PC-3 (cell line): ENCODE data around the gene GPRIN1. TPM values are rescaled to one million over a fixed set of nuclear protein-coding genes. Genes with fewer than 3 reads are reported as not detected.

Experiments
- ATAC-seq: fragments of 200-7000 bp; cut with Tn5 transposase; 2 replicates; pipeline ENCODE4 v1.9.1; 2020; ENCODE audit warnings: mild to moderate bottlenecking, moderate library complexity
- BruUV-seq: library from RNA; stranded (reverse); fragments of 400-500 nt; replicated peaks from 2 replicates; lab custom pipeline; 2021; lab: Mats Ljungman, UMichigan
- CTCF ChIA-PET: fragments of 300-600 bp; sonication (Branson Sonifier 250); formaldehyde crosslinking; loops from one replicate; lab custom pipeline; 2022; ENCODE audit warnings: antibody characterized with exemption; lab: Charles Lee
- POLR2A ChIA-PET: fragments of 300-600 bp; sonication (Branson Sonifier 250); formaldehyde crosslinking; loops from one replicate; lab custom pipeline; 2022; ENCODE audit warnings: antibody characterized with exemption; ENCODE audit not compliant: unreplicated experiment; lab: Charles Lee
- DNase-seq: peaks from one replicate; pipeline ENCODE4 v3.0.0-alpha.2; 2015
- H2AFZ ChIP-seq: fragments of 300-600 bp; sonication (generic); 2 replicates; pipeline ENCODE4 v1.6.0; 2016; ENCODE audit warnings: antibody characterized with exemption, low read length
- H3F3A ChIP-seq: fragments of 300-600 bp; sonication (generic); one replicate; pipeline ENCODE4 v1.6.0; 2017; ENCODE audit warnings: antibody characterized with exemption, low read length, control low read depth, mild to moderate bottlenecking; ENCODE audit not compliant: unreplicated experiment
- H3K27ac ChIP-seq: fragments of 300-600 bp; sonication (generic); 2 replicates; pipeline ENCODE4 v1.5.1; 2016; ENCODE audit warnings: mild to moderate bottlenecking, low read length
- H3K27me3 ChIP-seq: fragments of 300-600 bp; sonication (generic); 2 replicates; pipeline ENCODE4 v1.6.1; 2016; ENCODE audit warnings: low read length, mixed read lengths
- H3K36me3 ChIP-seq: fragments of 300-600 bp; sonication (generic); 2 replicates; pipeline ENCODE4 v1.6.1; 2016; ENCODE audit warnings: low read depth, mixed run types, low read length, mixed read lengths
- H3K4me1 ChIP-seq: fragments of 300-600 bp; sonication (generic); 2 replicates; pipeline ENCODE4 v1.5.1; 2016; ENCODE audit warnings: low read length; ENCODE audit not compliant: insufficient read depth
- H3K4me2 ChIP-seq: fragments of 300-600 bp; sonication (generic); 2 replicates; pipeline ENCODE4 v1.6.0; 2016; ENCODE audit warnings: low read length
- H3K4me3 ChIP-seq: fragments of 300-600 bp; sonication (generic); 2 replicates; pipeline ENCODE4 v1.5.1; 2016; ENCODE audit warnings: mild to moderate bottlenecking, low read length, mixed read lengths
- H3K79me2 ChIP-seq: fragments of 300-600 bp; sonication (generic); 2 replicates; pipeline ENCODE4 v1.6.1; 2017; ENCODE audit warnings: low read length, mixed read lengths
- H3K9ac ChIP-seq: fragments of 300-600 bp; sonication (generic); 2 replicates; pipeline ENCODE4 v1.6.0; 2016; ENCODE audit warnings: mild to moderate bottlenecking, low read length
- H3K9me2 ChIP-seq: fragments of 300-600 bp; sonication (generic); replicated peaks from 2 replicates; pipeline ENCODE4 v1.6.1; 2016; ENCODE audit warnings: mixed run types, low read length, mixed read lengths
- H3K9me3 ChIP-seq: fragments of 300-600 bp; sonication (generic); 2 replicates; pipeline ENCODE4 v1.6.1; 2016; ENCODE audit warnings: low read length, mixed read lengths
- H4K20me1 ChIP-seq: fragments of 300-600 bp; sonication (generic); 2 replicates; pipeline ENCODE4 v1.6.1; 2016; ENCODE audit warnings: low read length, mixed read lengths
- EZH2 ChIP-seq: fragments of 300-600 bp; sonication (generic); IDR thresholded peaks from one replicate; pipeline ENCODE4 v1.6.1; 2017; ENCODE audit warnings: antibody characterized with exemption, mild to moderate bottlenecking, low read length; ENCODE audit not compliant: unreplicated experiment
- EZH2phosphoT487 ChIP-seq: fragments of 300-600 bp; sonication (generic); IDR thresholded peaks from 2 replicates; pipeline ENCODE4 v1.6.1; 2018; ENCODE audit warnings: mild to moderate bottlenecking, antibody characterized with exemption, low read length, borderline replicate concordance
- intact Hi-C: fragments of 100-400 bp; cut with micrococcal nuclease; formaldehyde crosslinking; loops from 2 replicates; pipeline ENCODE4 v1.9.0; 2023
- total RNA-seq: library from RNA; depleted of rRNA; stranded (reverse); fragments of >200 nt; gene quantifications from 2 replicates; pipeline ENCODE4 v1.2.3, GENCODE V29; 2014
- TF ChIP-seq, protein P1 (sequence below): fragments of 300-600 bp; sonication (generic); conservative IDR thresholded peaks from 2 replicates; pipeline ENCODE4 v1.5.1; 2017; ENCODE audit warnings: antibody characterized with exemption, low read depth, mild to moderate bottlenecking, low read length

Gene GPRIN1
- total RNA-seq, 1 experiment from 2014 or later: 18.7 TPM

DNA sequence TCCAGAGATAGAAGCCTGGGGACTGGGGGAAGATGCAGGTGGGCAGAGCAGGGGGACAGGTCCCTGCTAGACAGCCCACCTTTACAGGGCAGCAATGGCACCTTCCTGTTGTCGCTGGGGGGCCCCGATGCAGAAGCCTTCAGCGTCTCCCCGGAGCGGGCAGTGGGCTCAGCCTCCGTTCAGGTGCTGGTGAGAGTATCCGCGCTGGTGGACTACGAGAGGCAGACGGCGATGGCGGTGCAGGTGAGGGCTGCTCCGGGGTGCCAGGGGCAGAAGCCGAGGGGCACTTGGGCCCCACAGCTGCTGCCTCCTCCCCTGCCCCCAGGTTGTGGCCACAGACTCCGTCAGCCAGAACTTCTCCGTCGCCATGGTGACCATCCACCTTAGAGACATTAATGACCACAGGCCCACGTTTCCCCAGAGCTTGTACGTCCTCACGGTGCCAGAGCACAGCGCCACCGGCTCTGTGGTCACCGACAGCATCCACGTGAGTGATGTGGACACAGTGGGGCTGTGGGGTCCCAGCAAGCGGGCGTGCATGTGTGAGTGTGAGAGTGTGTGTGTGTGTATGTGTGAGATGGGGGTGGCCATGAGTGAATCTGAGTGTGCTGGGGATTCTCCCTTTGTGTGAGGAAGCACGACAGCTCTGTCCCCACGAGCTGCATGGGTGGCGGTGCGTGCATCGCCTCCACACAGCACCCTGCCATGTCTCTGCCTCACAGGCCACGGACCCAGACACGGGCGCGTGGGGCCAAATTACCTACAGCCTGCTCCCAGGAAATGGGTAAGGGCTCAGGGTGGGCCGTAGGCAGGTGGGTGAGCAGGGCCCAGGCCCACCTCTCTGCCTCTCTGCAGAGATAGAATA is 32.4 kb downstream of the GPRIN1 start:
- H3K4me2 ChIP-seq: peak overlapping the region; percentile 39; the same call in 1 of the 2 replicates
- H3K27me3 ChIP-seq: no peaks in the 10 kb centered on the region
- no peak overlapping the region for H3K4me3 ChIP-seq
- H3K9me3 ChIP-seq: no peaks in the 10 kb centered on the region
- no peaks in the 10 kb centered on the region for H4K20me1 ChIP-seq
- no TSS peak for BruUV-seq
- H3K9ac ChIP-seq: no peak overlapping the region
- ChIA-PET CTCF (interaction anchor here (0.6 to 1.0 kb wide), 2 partner anchors 18 to 34 kb away, joined by 4 to 6 read pairs; no protein-coding TSS in a partner anchor), POLR2A (no interaction called here)
- DNase-seq (no peak), ATAC-seq (no peak)
- TF ChIP-seq, protein P1, sequence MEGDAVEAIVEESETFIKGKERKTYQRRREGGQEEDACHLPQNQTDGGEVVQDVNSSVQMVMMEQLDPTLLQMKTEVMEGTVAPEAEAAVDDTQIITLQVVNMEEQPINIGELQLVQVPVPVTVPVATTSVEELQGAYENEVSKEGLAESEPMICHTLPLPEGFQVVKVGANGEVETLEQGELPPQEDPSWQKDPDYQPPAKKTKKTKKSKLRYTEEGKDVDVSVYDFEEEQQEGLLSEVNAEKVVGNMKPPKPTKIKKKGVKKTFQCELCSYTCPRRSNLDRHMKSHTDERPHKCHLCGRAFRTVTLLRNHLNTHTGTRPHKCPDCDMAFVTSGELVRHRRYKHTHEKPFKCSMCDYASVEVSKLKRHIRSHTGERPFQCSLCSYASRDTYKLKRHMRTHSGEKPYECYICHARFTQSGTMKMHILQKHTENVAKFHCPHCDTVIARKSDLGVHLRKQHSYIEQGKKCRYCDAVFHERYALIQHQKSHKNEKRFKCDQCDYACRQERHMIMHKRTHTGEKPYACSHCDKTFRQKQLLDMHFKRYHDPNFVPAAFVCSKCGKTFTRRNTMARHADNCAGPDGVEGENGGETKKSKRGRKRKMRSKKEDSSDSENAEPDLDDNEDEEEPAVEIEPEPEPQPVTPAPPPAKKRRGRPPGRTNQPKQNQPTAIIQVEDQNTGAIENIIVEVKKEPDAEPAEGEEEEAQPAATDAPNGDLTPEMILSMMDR: no peak
- no peak for TF ChIP-seq EZH2
- TF ChIP-seq EZH2phosphoT487: no peak
- no peak overlapping the region for H3K27ac ChIP-seq
- H3K4me1 ChIP-seq: peaks cover 4% of the 10 kb centered on the region; the same call in 1 of the 2 replicates
- intact Hi-C loops: loop anchor here (1.0 to 2.0 kb wide), 4 partner anchors 33 to 188 kb away; partner anchors contain the start of gene TSPAN17
- H3K79me2 ChIP-seq: no peaks in the 10 kb centered on the region
- peak overlapping the region; percentile 79 for H2AFZ ChIP-seq
- no peaks in the 10 kb centered on the region for H3K36me3 ChIP-seq
- no peaks in the 10 kb centered on the region for H3F3A ChIP-seq
- no peaks in the 10 kb centered on the region for H3K9me2 ChIP-seq

DNA sequence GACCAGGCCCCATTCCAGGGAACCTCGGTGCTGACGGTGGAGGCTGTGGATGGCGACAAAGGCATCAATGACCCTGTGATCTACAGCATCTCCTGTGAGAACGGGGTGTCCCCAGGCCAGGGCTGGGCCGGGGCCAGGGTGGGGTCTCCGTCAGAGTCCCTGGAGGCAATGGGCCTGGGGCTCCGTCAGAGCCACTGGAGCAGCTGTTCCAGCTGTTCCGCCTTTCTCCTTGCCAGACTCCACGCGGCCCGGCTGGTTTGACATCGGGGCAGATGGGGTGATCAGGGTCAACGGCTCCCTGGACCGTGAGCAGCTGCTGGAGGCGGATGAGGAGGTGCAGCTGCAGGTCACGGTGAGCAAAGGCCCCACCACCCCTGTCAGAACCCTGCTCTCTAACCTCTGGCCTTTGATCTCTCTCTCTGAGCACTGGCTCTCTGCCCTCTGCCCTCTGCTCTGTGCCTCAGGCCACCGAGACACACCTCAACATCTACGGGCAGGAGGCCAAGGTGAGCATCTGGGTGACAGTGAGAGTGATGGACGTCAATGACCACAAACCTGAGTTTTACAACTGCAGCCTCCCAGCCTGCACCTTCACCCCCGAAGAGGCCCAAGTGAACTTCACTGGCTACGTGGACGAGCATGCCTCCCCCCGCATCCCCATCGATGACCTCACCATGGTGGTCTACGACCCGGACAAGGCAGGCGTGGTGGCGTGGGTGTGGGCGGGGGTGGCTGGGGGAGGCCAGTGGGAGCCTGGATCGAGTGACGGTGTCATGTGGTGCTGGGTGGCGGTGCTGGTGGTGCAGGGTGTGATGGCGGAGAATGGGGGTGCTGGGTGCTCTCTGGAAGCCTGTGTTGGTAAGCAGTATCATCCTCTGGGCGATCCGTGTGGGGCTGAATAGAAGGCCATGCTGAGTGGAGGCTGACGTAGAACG is 34.2 kb downstream of the GPRIN1 start:
- no peak overlapping the region for H2AFZ ChIP-seq
- peaks cover 4% of the 10 kb centered on the region; the same call in 1 of the 2 replicates for H3K4me1 ChIP-seq
- H3K9ac ChIP-seq: no peak overlapping the region
- H3K9me3 ChIP-seq: no peaks in the 10 kb centered on the region
- BruUV-seq: no TSS peak
- no peaks in the 10 kb centered on the region for H3F3A ChIP-seq
- H3K27ac ChIP-seq: no peak overlapping the region
- H3K4me3 ChIP-seq: no peak overlapping the region
- TF ChIP-seq, protein P1: no peak
- no peak for TF ChIP-seq EZH2phosphoT487
- no peaks in the 10 kb centered on the region for H4K20me1 ChIP-seq
- CTCF ChIA-PET: no interaction called here
- H3K79me2 ChIP-seq: no peaks in the 10 kb centered on the region
- no peak overlapping the region for H3K4me2 ChIP-seq
- H3K9me2 ChIP-seq: no peaks in the 10 kb centered on the region
- no peak for DNase-seq
- ATAC-seq: no peak
- intact Hi-C loops: no loop called here
- POLR2A ChIA-PET: no interaction called here
- H3K27me3 ChIP-seq: no peaks in the 10 kb centered on the region
- H3K36me3 ChIP-seq: no peaks in the 10 kb centered on the region
